Caco-2 (cell line): ENCODE results near the gene DNAJA1. TPM values are rescaled to one million over a fixed set of nuclear protein-coding genes. Genes with fewer than 3 reads are reported as not detected.

Source experiments
- BruUV-seq: library from RNA; stranded (reverse); fragments of 400-500 nt; replicated peaks from 2 replicates; lab custom pipeline; 2021; lab: Mats Ljungman, UMichigan
- CTCF ChIA-PET: fragments of 300-600 bp; sonication (Branson Sonifier 250); formaldehyde crosslinking; loops from one replicate; lab custom pipeline; 2022; ENCODE audit warnings: antibody characterized with exemption; lab: Charles Lee
- POLR2A ChIA-PET: fragments of 300-600 bp; sonication (Branson Sonifier 250); formaldehyde crosslinking; loops from one replicate; lab custom pipeline; 2022; ENCODE audit warnings: antibody characterized with exemption; lab: Charles Lee
- DNase-seq, 2 experiments: peaks; one replicate each; pipeline versions ENCODE4 v3.0.0 to v3.0.0-alpha.2; 2020 to 2022
- H3K27me3 ChIP-seq: replicated peaks from 2 replicates; pipeline ENCODE4 v1.6.0; 2011; ENCODE audit warnings: low read length; ENCODE audit not compliant: control insufficient read depth, insufficient read depth
- H3K36me3 ChIP-seq: 2 replicates; pipeline ENCODE4 v1.5.1; 2011; ENCODE audit warnings: low read length; ENCODE audit not compliant: control insufficient read depth, insufficient read depth
- H3K4me1 ChIP-seq: fragments of 250-450 bp; sonication (Bioruptor Pico); 2 replicates; pipeline ENCODE4 v1.5.1; 2020; ENCODE audit warnings: mild to moderate bottlenecking
- H3K4me3 ChIP-seq: 2 replicates; pipeline ENCODE4 v1.5.1; 2011; ENCODE audit warnings: low read depth, mild to moderate bottlenecking, control low read depth, low read length
- H3K9me3 ChIP-seq: fragments of 250-450 bp; sonication (Bioruptor Pico); 2 replicates; pipeline ENCODE4 v1.5.1; 2020; ENCODE audit warnings: mild to moderate bottlenecking, moderate library complexity
- H3K27ac Mint-ChIP-seq: one replicate; pipeline ENCODE4 v1.8.0; 2022; ENCODE audit warnings: mixed read lengths; ENCODE audit not compliant: unreplicated experiment
- H3K27me3 Mint-ChIP-seq: one replicate; pipeline ENCODE4 v1.8.0; 2022; ENCODE audit warnings: mixed read lengths; ENCODE audit not compliant: insufficient read depth, unreplicated experiment
- H3K36me3 Mint-ChIP-seq: one replicate; pipeline ENCODE4 v1.8.0; 2022; ENCODE audit warnings: mild to moderate bottlenecking, mixed read lengths; ENCODE audit not compliant: insufficient read depth, unreplicated experiment
- H3K4me1 Mint-ChIP-seq: one replicate; pipeline ENCODE4 v1.8.0; 2022; ENCODE audit warnings: low read depth, mixed read lengths; ENCODE audit not compliant: unreplicated experiment
- H3K4me3 Mint-ChIP-seq: one replicate; pipeline ENCODE4 v1.8.0; 2022; ENCODE audit warnings: mild to moderate bottlenecking, moderate library complexity, mixed read lengths; ENCODE audit not compliant: unreplicated experiment
- H3K9me3 Mint-ChIP-seq: one replicate; pipeline ENCODE4 v1.8.0; 2022; ENCODE audit warnings: mixed read lengths; ENCODE audit not compliant: unreplicated experiment
- CTCF ChIP-seq, 2 experiments: fragments of 200-600 bp in 1 of 2; IDR thresholded peaks; 1 replicate in 1 of 2; 2 replicates in 1 of 2; pipeline versions ENCODE4 v1.5.1 to v1.8.0; 2011 to 2022; ENCODE audit warnings: antibody characterized with exemption in 1 of 2, control low read depth in 1 of 2, inconsistent platforms in 1 of 2, low read depth in 1 of 2, low read length in 1 of 2, mild to moderate bottlenecking in 1 of 2, moderate library complexity in 1 of 2; ENCODE audit not compliant: insufficient read depth in 1 of 2, severe bottlenecking in 1 of 2, unreplicated experiment in 1 of 2
- intact Hi-C: fragments of 100-400 bp; cut with micrococcal nuclease; formaldehyde crosslinking; loops from one replicate; pipeline ENCODE4 v1.10.0; 2022; ENCODE audit not compliant: unreplicated experiment
- total RNA-seq: library from RNA; stranded (reverse); gene quantifications from 2 replicates; pipeline ENCODE4 v1.2.3, GENCODE V29; 2022

Gene DNAJA1
- total RNA-seq, 1 experiment from 2014 or later, result 187 TPM

- Histone ChIP-seq H3K4me1 (peaks cover 4% of the 10 kb centered on the region; the same call in 1 of the 2 replicates), H3K9me3 (no peaks in the 10 kb centered on the region), H3K36me3 (no peaks in the 10 kb centered on the region), H3K4me3 (peak overlapping the region; percentile 56), H3K27me3 (no peaks in the 10 kb centered on the region)
- no TSS peak for BruUV-seq
- Mint-ChIP-seq H3K9me3 (no peaks in the 10 kb centered on the region), H3K4me1 (peaks cover 6% of the 10 kb centered on the region), H3K27ac (peak overlapping the region; percentile 45), H3K27me3 (no peaks in the 10 kb centered on the region), H3K36me3 (peaks cover 78% of the 10 kb centered on the region), H3K4me3 (peak overlapping the region; percentile 79)
- ChIA-PET POLR2A (interaction anchor here (1.0 to 1.8 kb wide), 2 partner anchors 19 kb away, joined by 5 to 11 read pairs; partner anchors contain the start of gene DNAJA1), CTCF (interaction anchor here (0.7 kb wide), 1 partner anchor 121 kb away, joined by 3 read pairs; no protein-coding TSS in a partner anchor)
- no peak for TF ChIP-seq CTCF (IDR thresholded peaks at IDR 0.05; ENCODE audit: insufficient read depth in 1 of 2, low read depth in 1 of 2, low read length in 1 of 2, severe bottlenecking in 1 of 2, unreplicated experiment in 1 of 2)
- intact Hi-C loops, result loop anchor here (1.0 to 2.0 kb wide), 2 partner anchors 19 to 43 kb away; partner anchors contain the start of genes APTX and DNAJA1
- DNase-seq, result peak; percentile 77 to 84
Observed at GRCh38 chr9:33044162-33044673, 19.1 kb downstream of the DNAJA1 start.

- H3K27ac Mint-ChIP-seq, result peak overlapping the region; percentile 45
- CTCF ChIA-PET, result interaction anchor here (0.7 to 0.9 kb wide), 2 partner anchors 20 to 121 kb away, joined by 3 read pairs; no protein-coding TSS in a partner anchor
Observed at GRCh38 chr9:33044677-33045282, 19.7 kb downstream of the DNAJA1 start.

More at GRCh38 chr9:33044677-33045282, 19.7 kb downstream of the DNAJA1 start:
- Mint-ChIP-seq H3K9me3 (no peaks in the 10 kb centered on the region), H3K4me3 (peak overlapping the region; percentile 79), H3K27me3 (no peaks in the 10 kb centered on the region), H3K4me1 (peaks cover 6% of the 10 kb centered on the region), H3K36me3 (peaks cover 79% of the 10 kb centered on the region)
- intact Hi-C loops, result loop anchor here (1.0 to 2.0 kb wide), 2 partner anchors 20 to 43 kb away; partner anchors contain the start of genes APTX and DNAJA1
- Histone ChIP-seq H3K27me3 (no peaks in the 10 kb centered on the region), H3K4me1 (peaks cover 4% of the 10 kb centered on the region; the same call in 1 of the 2 replicates), H3K4me3 (peak overlapping the region; percentile 56), H3K36me3 (no peaks in the 10 kb centered on the region), H3K9me3 (no peaks in the 10 kb centered on the region)
- TSS peak; percentile 3 for BruUV-seq
- peak; percentile 45 to 54 for DNase-seq
- TF ChIP-seq CTCF (IDR thresholded peaks at IDR 0.05; ENCODE audit: insufficient read depth in 1 of 2, low read depth in 1 of 2, low read length in 1 of 2, severe bottlenecking in 1 of 2, unreplicated experiment in 1 of 2), result peak in 1 of 2 experiments; percentile 55
- POLR2A ChIA-PET, result interaction anchor here (1.0 kb wide), 1 partner anchor 20 kb away, joined by 5 read pairs; the partner anchor contains the start of gene DNAJA1
